GM18861 (cell line): ENCODE data around the gene AKR1C4.
"Not testable (repeated sequence)": the region's sequence is repeated elsewhere in the genome, so short reads cannot be mapped to it uniquely, and the experiment has no call there.

Source experiments
- ATAC-seq: cut with Tn5 transposase; IDR thresholded peaks from one replicate; pipeline ENCODE4 v1.9.1; 2021; ENCODE audit not compliant: unreplicated experiment

AKR1C4 gene

DNA sequence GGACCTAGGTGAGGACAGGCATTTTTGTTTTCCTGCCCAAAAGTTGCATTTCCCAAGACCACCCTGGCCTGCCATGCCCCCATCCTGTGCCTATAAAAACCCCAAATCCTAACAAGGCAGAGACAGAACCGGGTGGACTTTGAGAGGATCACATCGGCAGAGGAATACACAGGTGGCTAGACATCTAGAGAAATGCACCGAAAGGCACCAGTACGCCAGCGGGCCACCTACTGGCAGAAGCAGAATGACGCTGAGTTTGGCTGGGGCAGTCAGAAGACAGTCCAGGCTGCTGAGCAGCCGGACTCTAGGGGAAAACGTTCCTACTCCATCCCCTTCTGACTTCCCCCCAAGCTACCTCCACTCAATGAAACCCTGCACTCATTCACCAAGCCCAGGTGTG lies 2.8 kb downstream of the AKR1C4 start:
- no peak for ATAC-seq

DNA sequence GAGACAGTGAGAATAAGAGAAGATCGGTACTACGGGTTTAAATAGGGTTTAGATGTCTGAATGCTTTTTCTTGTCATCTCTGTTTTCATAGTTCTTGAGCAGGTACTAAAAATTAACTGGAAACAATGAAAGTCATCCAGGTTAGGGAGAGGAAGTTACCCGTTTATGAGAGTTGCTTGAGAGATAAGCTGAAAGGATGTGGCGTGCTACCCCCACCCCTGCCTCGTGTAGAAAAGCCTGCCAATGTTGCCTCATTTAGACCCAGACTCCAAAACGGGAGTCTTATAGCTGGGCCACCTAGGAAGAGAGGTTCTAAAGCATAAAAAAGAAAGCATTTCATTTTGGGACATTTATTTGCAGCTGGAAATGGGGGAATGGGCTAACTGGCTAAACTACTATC lies 10.2 kb downstream of the AKR1C4 start:
- ATAC-seq = no peak

DNA sequence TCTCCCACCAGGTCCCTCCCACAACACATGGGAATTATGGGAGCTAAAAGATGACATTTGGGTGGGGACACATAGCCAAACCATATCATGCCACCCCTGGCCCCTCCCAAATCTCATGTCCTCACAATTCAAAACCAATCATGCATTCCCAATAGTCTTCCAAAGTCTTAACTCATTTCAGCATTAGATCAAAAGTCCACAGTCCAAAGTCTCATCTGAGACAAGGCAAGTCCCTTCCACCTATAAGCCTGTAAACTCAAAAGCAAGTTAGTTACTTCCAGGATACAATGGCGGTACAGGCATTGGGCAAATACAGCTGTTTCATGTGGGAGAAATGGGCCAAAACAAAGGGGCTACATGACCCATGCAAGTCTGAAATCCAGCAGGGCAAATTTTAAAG lies 13.1 kb downstream of the AKR1C4 start:
- ATAC-seq = not testable (repeated sequence)

DNA sequence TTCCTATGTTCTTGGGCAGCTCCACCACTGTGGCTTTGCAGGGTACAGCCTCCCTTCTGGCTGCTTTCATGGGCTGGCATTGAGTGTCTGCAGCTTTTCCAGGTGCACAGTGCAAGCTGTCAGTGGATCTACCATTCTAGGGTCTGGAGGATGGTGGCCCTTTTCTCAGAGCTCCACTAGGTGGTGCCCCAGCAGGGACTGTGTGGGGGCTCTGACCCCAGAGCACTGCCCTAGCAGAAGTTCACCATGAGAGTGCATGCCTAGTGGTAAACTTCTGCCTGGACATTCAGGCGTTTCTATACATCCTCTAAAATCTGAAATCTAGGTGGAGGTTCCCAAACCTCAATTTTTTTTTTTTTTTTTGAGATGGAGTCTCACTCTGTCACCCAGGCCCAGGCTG lies 13.6 kb downstream of the AKR1C4 start:
- ATAC-seq = not testable (repeated sequence)

DNA sequence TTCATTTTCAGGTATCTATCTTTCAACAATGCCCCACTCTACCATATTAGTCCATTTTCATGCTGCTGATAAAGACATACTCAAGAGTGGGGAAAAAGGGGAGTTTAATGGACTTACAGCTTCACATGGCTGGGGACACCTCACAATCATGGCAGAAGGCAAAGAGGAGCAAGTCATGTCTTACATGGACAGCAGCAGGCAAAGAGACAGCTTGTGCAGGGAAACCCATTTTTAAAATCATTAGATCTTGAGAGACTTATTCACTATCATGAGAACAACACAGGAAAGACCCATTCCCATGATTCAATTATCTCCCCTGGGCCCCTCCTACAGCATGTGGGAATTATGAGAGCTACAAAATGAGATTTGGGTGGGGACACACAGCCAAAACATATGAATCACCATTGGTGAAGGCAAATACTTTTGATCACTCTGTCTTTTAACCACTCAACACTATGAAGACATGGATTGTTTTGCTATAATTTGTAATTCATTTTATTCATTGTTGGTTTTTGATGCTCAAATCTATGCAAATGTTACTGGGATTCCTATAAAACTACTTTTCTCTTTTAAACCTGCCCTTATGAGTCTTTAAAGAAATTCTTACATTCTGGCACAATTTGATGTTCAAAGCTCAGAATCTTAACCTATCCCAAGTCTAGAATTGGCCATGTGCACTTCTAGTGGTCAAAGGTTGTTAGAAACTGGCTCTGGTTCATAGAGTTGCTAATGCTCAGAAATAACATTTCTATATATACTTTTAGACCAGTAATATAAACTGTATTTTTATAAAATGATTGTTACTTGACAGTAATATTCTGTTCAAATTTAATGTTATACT lies 15.3 kb downstream of the AKR1C4 start:
- no peak for ATAC-seq

DNA sequence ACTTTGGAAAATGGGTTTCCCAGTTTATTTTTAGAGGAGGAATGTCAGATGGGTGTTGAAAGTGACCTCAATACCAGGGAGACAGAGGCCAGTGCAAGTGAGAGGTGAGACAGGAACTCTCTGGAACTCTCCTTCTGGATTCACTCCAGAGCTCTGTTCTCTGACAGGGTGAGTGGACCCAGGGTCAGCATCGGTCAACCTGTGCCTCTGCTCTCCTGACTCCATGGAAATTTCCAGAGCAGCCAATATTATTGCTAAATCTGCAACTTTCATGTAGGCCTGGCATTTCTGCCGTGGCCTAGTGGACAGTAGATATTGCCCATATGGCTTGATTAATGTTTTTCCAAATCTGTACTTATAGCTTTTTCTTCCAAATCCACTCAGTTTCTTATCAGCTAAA lies 20.2 kb downstream of the AKR1C4 start:
- ATAC-seq = no peak

DNA sequence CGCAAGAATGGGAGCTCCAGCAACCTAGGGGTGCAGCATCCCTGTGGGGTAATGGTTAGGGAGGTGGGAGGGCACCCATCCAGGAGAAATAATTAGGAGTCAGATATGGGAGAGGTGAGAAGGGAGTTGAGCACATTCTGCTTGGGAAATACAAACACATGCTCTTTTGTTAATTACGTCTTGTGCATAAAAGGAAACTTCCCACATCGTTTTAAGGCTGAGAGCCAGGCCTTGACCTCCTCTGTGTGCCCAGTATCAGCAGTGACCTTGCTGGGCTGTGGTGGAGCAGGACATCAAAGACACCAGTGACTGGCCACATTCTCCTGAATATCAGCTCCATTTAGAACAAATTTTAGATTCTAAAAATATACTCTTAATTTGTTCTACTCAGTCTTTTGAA lies 22.6 kb downstream of the AKR1C4 start:
- ATAC-seq = no peak

DNA sequence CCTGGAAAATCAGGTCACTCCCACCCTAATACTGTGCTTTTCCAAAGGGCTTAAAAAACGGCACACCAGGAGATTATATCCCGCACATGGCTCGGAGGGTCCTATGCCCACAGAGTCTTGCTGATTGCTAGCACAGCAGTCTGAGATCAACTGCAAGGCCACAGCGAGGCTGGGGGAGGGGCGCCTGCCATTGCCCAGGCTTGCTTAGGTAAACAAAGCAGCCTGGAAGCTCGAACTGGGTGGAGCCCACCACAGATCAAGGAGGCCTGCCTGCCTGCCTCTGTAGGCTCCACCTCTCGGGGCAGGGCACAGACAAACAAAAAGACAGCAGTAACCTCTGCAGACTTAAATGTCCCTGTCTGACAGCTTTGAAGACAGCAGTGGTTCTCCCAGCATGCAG lies 26.3 kb downstream of the AKR1C4 start:
- not testable (repeated sequence) for ATAC-seq

DNA sequence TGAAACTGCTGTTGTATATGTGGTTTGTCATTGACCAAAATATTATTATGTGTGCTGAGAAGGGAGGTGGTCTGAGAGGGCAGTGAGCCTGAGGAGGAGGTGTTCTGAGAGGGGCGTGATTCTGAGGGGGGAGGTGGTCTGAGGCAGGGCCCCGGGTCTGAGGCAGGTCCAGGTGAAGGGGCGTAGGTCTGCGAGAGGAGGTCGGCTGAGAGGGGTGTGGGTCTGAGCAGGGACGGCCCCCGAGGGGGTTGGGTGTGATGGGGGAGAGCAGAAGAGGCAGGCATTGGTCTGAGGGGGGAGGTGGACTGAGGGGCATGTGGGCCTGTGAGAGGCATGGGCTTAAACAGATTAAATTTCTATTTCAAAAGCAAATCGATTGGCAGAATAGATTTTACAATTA lies 32.4 kb downstream of the AKR1C4 start:
- ATAC-seq = no peak

DNA sequence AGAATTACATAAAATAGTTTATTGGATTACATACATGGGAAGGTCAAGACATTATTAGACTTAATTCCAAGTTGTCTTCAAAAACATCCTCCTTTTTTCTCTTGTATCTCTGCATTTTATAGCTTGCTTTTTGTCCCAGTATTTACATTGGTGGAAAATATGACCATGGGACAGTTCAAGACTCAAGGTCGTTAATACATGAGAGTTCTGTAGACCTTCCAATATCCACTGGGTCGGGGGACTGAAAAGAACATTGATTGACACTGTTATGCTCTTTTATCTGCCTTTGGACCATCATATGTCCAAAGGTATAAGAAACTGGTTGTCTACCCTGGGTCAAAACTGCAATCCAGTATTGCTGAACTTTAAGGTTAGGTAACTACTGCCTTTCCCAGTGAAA lies 36.7 kb downstream of the AKR1C4 start:
- no peak for ATAC-seq

DNA sequence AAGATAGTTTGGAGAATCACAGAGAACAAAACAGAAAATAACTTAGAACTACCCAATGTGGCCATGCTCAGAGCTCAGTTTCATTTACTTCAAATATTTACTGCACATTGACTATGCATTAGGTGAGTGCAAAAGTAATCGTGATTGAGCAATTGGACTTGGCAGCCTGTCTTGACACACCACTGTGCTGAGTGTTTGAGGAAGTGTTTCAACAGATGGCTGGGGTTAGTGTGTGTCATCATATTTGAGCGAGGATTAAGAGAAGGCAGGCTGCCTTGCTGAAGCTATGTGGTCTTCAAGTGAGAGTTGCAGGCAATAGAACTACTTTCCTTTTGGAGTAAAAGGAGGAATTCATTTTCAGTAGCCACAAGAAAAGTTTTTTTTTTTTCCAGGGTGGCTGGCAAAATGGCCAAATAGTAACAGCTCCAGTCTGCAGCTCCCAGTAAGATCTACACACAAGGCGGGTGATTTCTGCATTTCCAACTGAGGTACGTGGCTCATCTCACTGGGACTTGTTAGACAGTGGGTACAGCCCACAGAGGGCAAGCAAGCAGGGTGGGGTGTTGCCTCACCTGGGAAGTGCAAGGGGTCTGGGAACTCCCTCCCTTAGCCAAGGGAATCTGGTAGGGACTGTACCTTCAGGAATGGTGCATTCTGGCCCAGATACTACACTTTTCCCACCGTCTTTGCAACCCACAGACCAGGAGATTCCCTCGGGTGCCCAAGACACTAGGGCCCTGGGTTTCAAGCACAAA lies 37.6 kb downstream of the AKR1C4 start:
- ATAC-seq = no peak

DNA sequence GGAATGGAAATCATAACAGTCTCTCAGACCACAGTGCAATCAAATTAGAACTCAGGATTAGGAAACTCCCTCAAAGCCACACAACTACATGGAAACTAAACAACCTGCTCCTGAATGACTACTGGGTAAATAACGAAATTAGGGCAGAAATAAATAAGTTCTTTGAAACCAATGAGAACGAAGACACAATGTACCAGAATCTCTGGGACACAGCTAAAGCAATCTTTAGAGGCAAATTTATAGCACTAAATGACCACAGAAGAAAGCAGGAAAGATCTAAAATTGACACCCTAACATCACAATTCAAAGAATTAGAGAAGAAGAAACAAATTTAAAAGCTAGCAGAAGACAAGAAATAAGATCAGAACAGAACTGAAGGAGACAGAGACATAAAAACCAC lies 40.9 kb downstream of the AKR1C4 start:
- not testable (repeated sequence) for ATAC-seq

DNA sequence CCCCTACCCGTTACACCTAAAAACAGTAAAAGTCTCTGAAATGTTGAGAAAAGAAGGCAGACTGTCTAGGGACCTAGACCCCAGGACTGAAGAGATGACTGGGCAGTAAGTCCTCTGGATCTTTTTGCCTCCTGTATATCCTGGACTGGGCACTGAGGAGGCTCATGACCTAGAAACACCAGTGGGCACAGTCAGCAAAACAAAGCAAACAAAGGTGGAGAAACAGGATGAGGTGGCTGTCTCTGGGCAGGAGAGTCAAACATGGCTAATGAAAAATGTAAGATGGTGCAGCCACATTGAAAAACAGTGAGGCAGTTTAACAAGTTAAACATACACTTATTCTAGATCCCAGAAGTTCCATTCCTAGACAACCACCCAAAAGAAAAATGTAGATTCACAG lies 45.9 kb downstream of the AKR1C4 start:
- ATAC-seq = no peak

DNA sequence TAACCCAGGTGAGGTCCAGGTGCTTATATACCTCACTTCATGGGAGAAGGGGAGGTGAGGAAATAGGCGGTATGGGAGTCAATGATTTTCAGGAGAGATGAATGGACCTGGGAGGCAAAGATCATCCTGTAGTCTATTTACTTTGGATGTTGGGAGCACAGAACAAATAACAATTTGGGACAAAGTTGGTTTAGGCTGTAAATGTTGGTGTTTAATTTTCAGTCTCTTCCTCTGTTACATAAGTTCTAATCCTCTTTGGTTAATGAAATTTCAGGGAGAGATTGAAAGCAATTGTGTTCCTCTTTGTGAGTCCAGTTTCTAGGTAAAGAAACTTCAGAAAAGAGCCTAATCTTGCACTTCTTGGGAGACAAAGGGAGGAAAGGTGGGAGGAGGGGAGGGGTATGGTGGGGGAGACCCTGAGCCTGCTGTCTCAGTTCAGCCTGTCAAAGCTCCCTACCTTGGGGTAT lies 46.9 kb downstream of the AKR1C4 start:
- no peak for ATAC-seq

DNA sequence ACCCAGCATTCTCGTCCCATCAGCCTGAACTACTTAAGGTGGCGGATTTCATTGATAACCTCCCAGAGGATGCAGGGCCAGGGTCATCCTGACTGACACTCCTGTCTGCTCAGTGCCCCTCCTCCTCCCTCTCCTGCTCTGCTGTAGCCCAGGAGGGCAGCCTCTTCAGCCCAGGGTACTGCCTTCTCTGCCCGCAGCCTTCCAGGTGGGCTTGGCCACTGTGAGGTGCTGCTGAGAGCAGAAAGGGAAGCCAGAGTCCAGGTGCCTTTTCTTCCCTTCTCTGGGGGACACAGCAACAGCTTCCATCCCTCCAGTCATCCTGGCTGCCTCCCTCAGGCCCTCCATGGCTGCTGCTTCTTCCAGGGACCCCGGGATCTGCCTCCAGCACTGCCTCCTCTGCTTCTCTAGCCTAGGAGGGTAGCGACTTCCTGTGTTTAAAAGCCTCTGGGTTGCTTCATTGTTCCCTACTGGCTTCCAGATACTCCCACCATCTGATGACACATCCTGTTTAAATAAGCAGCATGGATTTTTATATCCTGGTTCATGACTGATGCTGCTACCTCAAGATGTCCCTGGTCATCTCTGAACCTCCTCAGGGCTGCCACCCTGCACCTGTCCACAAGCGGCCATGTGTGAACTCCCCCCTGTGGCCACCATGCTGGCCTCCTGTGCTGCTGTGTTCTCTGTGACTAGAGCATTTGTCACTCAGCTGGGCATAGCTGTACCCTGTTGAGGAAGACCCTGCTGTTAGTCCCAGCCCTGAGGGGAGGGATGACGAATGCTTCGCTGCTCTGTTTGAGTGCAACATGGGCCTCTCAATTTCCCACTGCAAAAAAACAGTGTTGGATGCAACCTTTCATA lies 55.8 kb downstream of the AKR1C4 start:
- no peak for ATAC-seq

DNA sequence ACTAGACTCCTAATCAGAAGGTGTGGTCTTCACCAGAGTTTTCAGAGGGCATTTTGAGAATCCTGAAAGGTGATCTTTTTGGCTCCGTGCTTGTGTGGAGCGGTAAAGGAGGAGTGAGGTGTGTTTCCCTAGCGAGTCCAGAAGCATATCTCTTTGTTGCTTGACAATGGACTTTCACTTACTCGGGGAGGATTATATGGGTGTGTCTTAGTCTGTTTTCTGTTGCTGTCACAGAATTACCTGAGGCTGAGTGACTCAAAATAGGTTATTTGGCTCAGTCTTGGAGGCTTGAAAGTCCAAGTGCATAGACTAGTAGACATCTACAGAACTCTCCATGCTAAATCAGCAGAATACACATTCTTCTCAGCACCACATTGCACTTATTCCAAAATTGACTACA lies 57.9 kb downstream of the AKR1C4 start:
- ATAC-seq = no peak

DNA sequence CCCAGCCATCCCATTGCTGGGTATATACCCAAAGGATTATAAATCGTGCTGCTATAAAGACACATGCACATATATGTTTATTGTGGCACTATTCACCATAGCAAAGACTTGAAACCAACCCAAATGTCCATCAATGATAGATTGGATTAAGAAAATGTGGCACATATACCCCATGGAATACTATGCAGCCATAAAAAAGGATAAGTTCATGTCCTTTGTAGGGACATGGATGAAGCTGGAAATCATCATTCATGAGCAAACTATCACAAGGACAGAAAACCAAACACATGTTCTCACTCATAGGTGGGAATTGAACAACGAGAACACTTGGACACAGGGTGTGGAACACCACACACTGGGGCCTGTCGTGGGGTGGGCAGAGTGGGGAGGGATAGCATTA lies 61.1 kb downstream of the AKR1C4 start:
- not testable (repeated sequence) for ATAC-seq

DNA sequence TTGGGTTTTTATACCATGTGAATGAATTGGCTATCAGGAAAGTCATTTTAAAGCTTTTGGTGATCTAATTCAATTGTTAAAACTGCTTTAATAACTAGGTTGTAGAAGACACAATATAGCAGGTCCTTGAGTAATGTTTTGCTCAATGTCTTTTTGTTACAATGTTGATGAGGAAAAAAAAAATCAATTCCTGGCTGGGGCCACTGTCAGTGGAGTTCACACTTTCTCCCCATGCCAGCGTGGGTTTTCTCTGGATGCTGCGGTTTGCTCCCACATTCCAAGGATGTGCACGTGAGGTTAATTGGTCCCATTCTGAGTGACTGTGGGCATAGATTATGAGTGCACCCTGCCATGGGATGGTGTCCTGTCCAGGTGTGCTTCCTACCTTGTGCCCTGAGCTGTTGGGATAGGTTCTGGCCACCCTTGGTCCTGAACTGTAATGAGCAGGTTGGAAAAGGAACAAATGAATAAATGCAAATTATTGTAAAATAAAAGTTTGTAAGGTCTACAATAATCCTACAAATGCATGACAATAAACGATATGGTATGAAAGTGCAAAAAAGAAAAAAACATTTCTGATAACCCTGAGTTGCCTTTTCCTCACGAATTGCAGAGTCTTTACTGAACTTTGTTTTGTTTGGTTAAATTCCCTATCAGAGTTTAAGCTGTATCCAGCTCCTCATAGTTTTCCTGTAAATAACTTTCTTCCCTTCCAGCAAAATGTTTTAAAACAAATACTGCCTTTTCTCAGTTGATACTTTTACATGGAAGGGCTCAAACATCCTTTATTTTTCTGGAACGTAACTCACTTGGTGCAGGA lies 62.7 kb downstream of the AKR1C4 start:
- no peak for ATAC-seq

DNA sequence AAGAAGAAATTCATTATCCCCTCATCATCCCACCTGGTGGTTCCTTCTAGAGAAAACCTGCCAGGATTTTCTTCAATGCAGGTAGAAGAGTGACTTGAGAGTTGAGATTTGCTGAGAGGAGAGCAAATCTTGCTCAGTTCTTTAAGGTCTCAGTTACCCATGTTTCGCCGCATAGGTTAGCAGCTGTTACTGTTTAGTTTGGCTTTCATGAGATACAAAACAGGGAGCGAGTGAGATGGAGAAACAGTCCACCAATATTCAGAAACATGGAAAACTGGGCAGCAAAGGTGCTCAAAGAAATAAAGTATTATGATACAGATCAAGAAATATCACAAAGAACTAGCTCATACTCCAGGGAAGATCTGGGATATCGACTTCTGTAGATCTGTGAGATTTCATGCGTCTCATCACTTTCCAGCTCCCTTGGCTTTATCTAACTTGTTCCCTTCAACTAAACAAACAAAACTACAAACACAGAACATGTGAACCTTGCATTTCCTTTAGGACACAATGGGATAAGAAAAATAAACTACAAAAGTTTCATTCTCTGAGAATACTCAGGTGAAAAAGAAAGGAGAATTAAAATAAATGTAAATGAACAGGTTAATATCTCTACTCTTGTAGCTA lies 63.4 kb downstream of the AKR1C4 start:
- no peak for ATAC-seq

DNA sequence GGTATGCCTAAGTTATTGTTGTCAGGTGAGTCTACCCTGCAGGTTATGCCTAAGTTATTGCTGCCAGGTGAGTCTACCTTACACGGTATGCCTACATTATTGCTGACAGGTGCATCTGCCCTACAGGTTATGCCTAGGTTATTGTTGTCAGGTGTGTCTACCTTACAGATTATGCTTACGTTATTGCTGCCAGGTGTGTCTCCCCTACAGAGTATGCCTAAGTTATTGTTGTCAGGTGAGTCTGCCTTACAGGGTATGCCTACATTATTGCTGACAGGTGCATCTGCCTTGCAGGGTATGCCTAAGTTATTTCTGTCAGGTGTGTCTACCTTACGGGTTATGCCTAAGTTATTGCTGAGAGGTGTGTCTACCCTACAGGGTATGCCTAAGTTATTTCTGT lies 64.2 kb downstream of the AKR1C4 start:
- ATAC-seq = no peak
